Peyer's patch (tissue), 4 donors: ENCODE data around the gene RAD54L. TPM values are rescaled to one million over a fixed set of nuclear protein-coding genes. Genes with fewer than 3 reads are reported as not detected.

Experiments
- DNase-seq, 3 donors: peaks; one replicate each; pipeline ENCODE4 v3.0.0-alpha.2; 2017 to 2019
- H3K27ac ChIP-seq, 4 donors: fragments of 200-600 bp; sonication (generic); one replicate each; pipeline ENCODE4 v1.5.1; 2016 to 2019
- H3K27me3 ChIP-seq, 2 donors: fragments of 200-600 bp; sonication (generic); one replicate each; pipeline ENCODE4 v1.5.1; 2019
- H3K36me3 ChIP-seq, 3 donors: fragments of 200-600 bp; sonication (generic); one replicate each; pipeline ENCODE4 v1.5.1; 2016 to 2019
- H3K4me1 ChIP-seq, 4 donors: fragments of 200-600 bp; sonication (generic); one replicate each; pipeline ENCODE4 v1.5.1; 2016 to 2019
- H3K4me3 ChIP-seq, 4 donors: fragments of 200-600 bp; sonication (generic); 1 replicate in 3 of 4; 2 replicates in 1 of 4; pipeline ENCODE4 v1.5.1; 2016 to 2019; ENCODE audit warnings: mild to moderate bottlenecking in 1 of 4
- H3K9me3 ChIP-seq, 4 donors: fragments of 200-600 bp; sonication (generic); one replicate each; pipeline ENCODE4 v1.5.1; 2016 to 2019; ENCODE audit warnings: mild to moderate bottlenecking in 1 of 4
- POLR2A ChIP-seq, 2 donors: fragments of 450-650 bp; IDR thresholded peaks; one replicate each; pipeline ENCODE4 v1.5.1; 2017; ENCODE audit warnings: antibody characterized with exemption in 2 of 2, mild to moderate bottlenecking in 2 of 2, moderate library complexity in 2 of 2
- total RNA-seq, 4 donors: library from RNA; depleted of rRNA; stranded (reverse); fragments of >200 nt; gene quantifications; one replicate each; pipeline ENCODE4 v1.1.0, GENCODE V29; 2016
- TF ChIP-seq, protein P1 (sequence below), 6 experiments: fragments of 450-650 bp in 4 of 6; fragments of 200-600 bp in 2 of 6; sonication (generic) in 1 of 6; IDR thresholded peaks; one replicate each; pipeline ENCODE4 v1.5.1; 2017 to 2019; ENCODE audit warnings: antibody characterized with exemption in 6 of 6, mild to moderate bottlenecking in 3 of 6, moderate library complexity in 1 of 6

RAD54L gene
- total RNA-seq, 4 donors from 2014 or later = 3.9 to 71.8 (median 10.3) TPM

GRCh38 chr1:46285730-46286477, 38.3 kb downstream of the RAD54L start:
- Histone ChIP-seq H3K4me3 (no peak overlapping the region), H3K9me3 (no peaks in the 10 kb centered on the region), H3K27ac (no peak overlapping the region), H3K36me3 (peaks cover 0 to 53% (median 0%) of the 10 kb centered on the region in 3 donors), H3K27me3 (no peaks in the 10 kb centered on the region), H3K4me1 (no peaks in the 10 kb centered on the region)
- no peak for DNase-seq
- TF ChIP-seq, protein P1, sequence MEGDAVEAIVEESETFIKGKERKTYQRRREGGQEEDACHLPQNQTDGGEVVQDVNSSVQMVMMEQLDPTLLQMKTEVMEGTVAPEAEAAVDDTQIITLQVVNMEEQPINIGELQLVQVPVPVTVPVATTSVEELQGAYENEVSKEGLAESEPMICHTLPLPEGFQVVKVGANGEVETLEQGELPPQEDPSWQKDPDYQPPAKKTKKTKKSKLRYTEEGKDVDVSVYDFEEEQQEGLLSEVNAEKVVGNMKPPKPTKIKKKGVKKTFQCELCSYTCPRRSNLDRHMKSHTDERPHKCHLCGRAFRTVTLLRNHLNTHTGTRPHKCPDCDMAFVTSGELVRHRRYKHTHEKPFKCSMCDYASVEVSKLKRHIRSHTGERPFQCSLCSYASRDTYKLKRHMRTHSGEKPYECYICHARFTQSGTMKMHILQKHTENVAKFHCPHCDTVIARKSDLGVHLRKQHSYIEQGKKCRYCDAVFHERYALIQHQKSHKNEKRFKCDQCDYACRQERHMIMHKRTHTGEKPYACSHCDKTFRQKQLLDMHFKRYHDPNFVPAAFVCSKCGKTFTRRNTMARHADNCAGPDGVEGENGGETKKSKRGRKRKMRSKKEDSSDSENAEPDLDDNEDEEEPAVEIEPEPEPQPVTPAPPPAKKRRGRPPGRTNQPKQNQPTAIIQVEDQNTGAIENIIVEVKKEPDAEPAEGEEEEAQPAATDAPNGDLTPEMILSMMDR (IDR thresholded peaks at IDR 0.05) = no peak
- TF ChIP-seq POLR2A (IDR thresholded peaks at IDR 0.05) = no peak

- H3K9me3 ChIP-seq = no peaks in the 10 kb centered on the region
- no peak overlapping the region for H3K4me3 ChIP-seq
- TF ChIP-seq POLR2A (IDR thresholded peaks at IDR 0.05) = no peak
- TF ChIP-seq, protein P1 (IDR thresholded peaks at IDR 0.05) = no peak
- DNase-seq = no peak
- H3K27me3 ChIP-seq = no peaks in the 10 kb centered on the region
- peaks cover 0 to 45% (median 0%) of the 10 kb centered on the region in 3 donors for H3K36me3 ChIP-seq
- H3K27ac ChIP-seq = no peak overlapping the region
- H3K4me1 ChIP-seq = no peaks in the 10 kb centered on the region
Observed at GRCh38 chr1:46288485-46289133, 41.0 kb downstream of the RAD54L start.

DNA sequence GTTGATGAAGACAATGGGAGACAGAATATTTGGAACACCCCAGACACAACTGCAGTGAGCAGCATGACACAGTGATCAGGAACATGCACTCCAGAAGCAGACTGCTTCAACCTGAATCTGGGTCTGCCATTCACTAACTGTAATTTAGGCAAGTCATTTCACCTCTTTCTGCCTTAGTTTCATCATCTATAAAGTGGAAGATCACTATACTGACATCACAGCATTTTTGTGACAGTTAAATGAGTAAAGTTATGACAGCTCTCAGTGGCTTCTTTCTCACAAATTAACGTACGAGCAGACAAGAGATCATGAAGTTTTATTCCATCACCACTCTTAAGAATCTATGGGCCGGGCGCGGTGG, 41.6 kb downstream of the RAD54L start:
- Histone ChIP-seq H3K36me3 (peaks cover 0 to 46% (median 0%) of the 10 kb centered on the region in 3 donors), H3K9me3 (no peaks in the 10 kb centered on the region), H3K27me3 (no peaks in the 10 kb centered on the region), H3K27ac (no peak overlapping the region), H3K4me1 (no peaks in the 10 kb centered on the region), H3K4me3 (no peak overlapping the region)
- TF ChIP-seq, protein P1 (IDR thresholded peaks at IDR 0.05) = no peak
- TF ChIP-seq POLR2A (IDR thresholded peaks at IDR 0.05) = no peak
- DNase-seq = no peak

DNA sequence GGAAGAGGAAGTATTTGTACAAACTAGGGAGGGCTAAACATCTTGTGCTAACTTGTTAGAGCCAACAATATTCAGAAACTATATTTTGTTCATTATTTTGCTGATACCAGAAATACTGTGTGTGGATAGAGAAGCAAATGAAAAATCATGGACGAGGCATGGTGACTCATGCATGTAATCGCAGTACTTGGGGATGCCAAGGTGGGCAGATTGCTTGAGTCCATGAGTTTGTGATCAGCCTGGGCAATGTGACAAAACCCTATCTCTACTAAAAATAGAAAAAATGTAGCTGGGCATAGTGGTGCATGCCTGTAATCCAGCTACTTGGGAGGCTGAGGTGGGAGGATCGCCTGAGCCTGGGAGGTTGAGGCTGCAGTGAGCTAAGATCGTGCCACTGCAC, 42.4 kb downstream of the RAD54L start:
- Histone ChIP-seq H3K9me3 (no peaks in the 10 kb centered on the region), H3K27ac (no peak overlapping the region), H3K36me3 (peaks cover 0 to 46% (median 0%) of the 10 kb centered on the region in 3 donors), H3K27me3 (no peaks in the 10 kb centered on the region), H3K4me3 (no peak overlapping the region), H3K4me1 (no peaks in the 10 kb centered on the region)
- no peak for DNase-seq
- no peak for TF ChIP-seq POLR2A (IDR thresholded peaks at IDR 0.05)
- TF ChIP-seq, protein P1 (IDR thresholded peaks at IDR 0.05) = no peak

GRCh38 chr1:46295306-46295705, 47.7 kb downstream of the RAD54L start:
- Histone ChIP-seq H3K27me3 (no peaks in the 10 kb centered on the region), H3K4me3 (no peak overlapping the region), H3K9me3 (no peaks in the 10 kb centered on the region), H3K4me1 (peaks cover 0 to 5% (median 0%) of the 10 kb centered on the region in 4 donors), H3K36me3 (peaks cover 0 to 47% (median 0%) of the 10 kb centered on the region in 3 donors), H3K27ac (no peak overlapping the region)
- DNase-seq = no peak
- no peak for TF ChIP-seq POLR2A (IDR thresholded peaks at IDR 0.05)
- TF ChIP-seq, protein P1 (IDR thresholded peaks at IDR 0.05) = no peak
